Dendritic cell treated with granulocyte-macrophage colony-stimulating factor and Interleukin-4, amounts not matched to agents 40 ng/mL and 50 ng/mL, for 4 days (primary cell): ENCODE results near the gene MGP.

Experiments used
- H3K27ac Mint-ChIP-seq: one replicate; pipeline ENCODE4 v1.8.0; 2022; ENCODE audit warnings: mild to moderate bottlenecking, mixed read lengths
- H3K27me3 Mint-ChIP-seq: one replicate; pipeline ENCODE4 v1.8.0; 2022; ENCODE audit warnings: mild to moderate bottlenecking, mixed read lengths
- H3K36me3 Mint-ChIP-seq: one replicate; pipeline ENCODE4 v1.8.0; 2022; ENCODE audit warnings: low read depth, mixed read lengths
- H3K4me1 Mint-ChIP-seq: one replicate; pipeline ENCODE4 v1.8.0; 2022; ENCODE audit warnings: low read depth, mixed read lengths
- H3K4me3 Mint-ChIP-seq: one replicate; pipeline ENCODE4 v1.8.0; 2022; ENCODE audit warnings: mild to moderate bottlenecking, moderate library complexity, mixed read lengths
- H3K9me3 Mint-ChIP-seq: one replicate; pipeline ENCODE4 v1.8.0; 2022; ENCODE audit warnings: mixed read lengths
- intact Hi-C: fragments of 100-400 bp; cut with micrococcal nuclease; formaldehyde crosslinking; loops from one replicate; pipeline ENCODE4 v1.15.0; 2022

Gene MGP

GRCh38 chr12:14892726-14893505 is 7.3 kb upstream of the MGP start:
- Mint-ChIP-seq H3K27ac (no peak overlapping the region), H3K4me3 (no peak overlapping the region), H3K9me3 (no peaks in the 10 kb centered on the region), H3K36me3 (no peaks in the 10 kb centered on the region), H3K27me3 (peaks cover 9% of the 10 kb centered on the region), H3K4me1 (no peaks in the 10 kb centered on the region)
- intact Hi-C loops = no loop called here

GRCh38 chr12:14890701-14891100 is 5.0 kb upstream of the MGP start:
- Mint-ChIP-seq H3K36me3 (no peaks in the 10 kb centered on the region), H3K27me3 (peaks cover 31% of the 10 kb centered on the region), H3K9me3 (no peaks in the 10 kb centered on the region), H3K27ac (no peak overlapping the region), H3K4me3 (no peak overlapping the region), H3K4me1 (peaks cover 9% of the 10 kb centered on the region)
- intact Hi-C loops = no loop called here

GRCh38 chr12:14886271-14886670 is 617 bp upstream of the MGP start:
- H3K27me3 Mint-ChIP-seq = peaks cover 37% of the 10 kb centered on the region
- intact Hi-C loops = no loop called here
- H3K9me3 Mint-ChIP-seq = no peaks in the 10 kb centered on the region
- H3K36me3 Mint-ChIP-seq = no peaks in the 10 kb centered on the region
- no peak overlapping the region for H3K27ac Mint-ChIP-seq
- peaks cover 20% of the 10 kb centered on the region for H3K4me1 Mint-ChIP-seq
- no peak overlapping the region for H3K4me3 Mint-ChIP-seq

- intact Hi-C loops = no loop called here
- peak overlapping the region; percentile 50 for H3K27ac Mint-ChIP-seq
- peaks cover 26% of the 10 kb centered on the region for H3K4me1 Mint-ChIP-seq
- peaks cover 33% of the 10 kb centered on the region for H3K27me3 Mint-ChIP-seq
- no peak overlapping the region for H3K4me3 Mint-ChIP-seq
- H3K36me3 Mint-ChIP-seq = no peaks in the 10 kb centered on the region
- H3K9me3 Mint-ChIP-seq = no peaks in the 10 kb centered on the region
Measured at GRCh38 chr12:14884458-14884878, 1.2 kb downstream of the MGP start.

- Mint-ChIP-seq H3K4me1 (peaks cover 26% of the 10 kb centered on the region), H3K4me3 (no peak overlapping the region), H3K27ac (no peak overlapping the region)
Measured at GRCh38 chr12:14883686-14884085, 2.0 kb downstream of the MGP start.

GRCh38 chr12:14880890-14881453 is 4.7 kb downstream of the MGP start:
- H3K4me1 Mint-ChIP-seq = peaks cover 19% of the 10 kb centered on the region
- intact Hi-C loops = no loop called here
- H3K9me3 Mint-ChIP-seq = no peaks in the 10 kb centered on the region

More at GRCh38 chr12:14883686-14884085, 2.0 kb downstream of the MGP start:
- Mint-ChIP-seq H3K9me3 (no peaks in the 10 kb centered on the region), H3K36me3 (no peaks in the 10 kb centered on the region), H3K27me3 (peaks cover 33% of the 10 kb centered on the region)
- intact Hi-C loops = no loop called here

GRCh38 chr12:14879222-14879933 is 6.3 kb downstream of the MGP start:
- no peak overlapping the region for H3K27ac Mint-ChIP-seq

More at GRCh38 chr12:14880890-14881453, 4.7 kb downstream of the MGP start:
- Mint-ChIP-seq H3K27ac (no peak overlapping the region), H3K4me3 (no peak overlapping the region), H3K36me3 (no peaks in the 10 kb centered on the region), H3K27me3 (peaks cover 10% of the 10 kb centered on the region)

GRCh38 chr12:14878488-14878887 is 7.2 kb downstream of the MGP start:
- peaks cover 5% of the 10 kb centered on the region for H3K4me1 Mint-ChIP-seq
- intact Hi-C loops = no loop called here

More at GRCh38 chr12:14879222-14879933, 6.3 kb downstream of the MGP start:
- Mint-ChIP-seq H3K4me1 (peaks cover 8% of the 10 kb centered on the region), H3K36me3 (no peaks in the 10 kb centered on the region), H3K4me3 (no peak overlapping the region), H3K27me3 (peaks cover 1% of the 10 kb centered on the region), H3K9me3 (no peaks in the 10 kb centered on the region)
- intact Hi-C loops = no loop called here

GRCh38 chr12:14876833-14877232 is 8.8 kb downstream of the MGP start:
- no peaks in the 10 kb centered on the region for H3K9me3 Mint-ChIP-seq
- H3K27ac Mint-ChIP-seq = no peak overlapping the region
- no peaks in the 10 kb centered on the region for H3K36me3 Mint-ChIP-seq
- H3K4me3 Mint-ChIP-seq = no peak overlapping the region
- peaks cover 5% of the 10 kb centered on the region for H3K4me1 Mint-ChIP-seq
- intact Hi-C loops = no loop called here
- no peaks in the 10 kb centered on the region for H3K27me3 Mint-ChIP-seq

More at GRCh38 chr12:14878488-14878887, 7.2 kb downstream of the MGP start:
- Mint-ChIP-seq H3K27ac (no peak overlapping the region), H3K4me3 (no peak overlapping the region), H3K9me3 (no peaks in the 10 kb centered on the region), H3K27me3 (peaks cover under 1% of the 10 kb centered on the region), H3K36me3 (no peaks in the 10 kb centered on the region)

- no peak overlapping the region for H3K4me3 Mint-ChIP-seq
- no peaks in the 10 kb centered on the region for H3K9me3 Mint-ChIP-seq
- intact Hi-C loops = no loop called here
- H3K36me3 Mint-ChIP-seq = no peaks in the 10 kb centered on the region
- H3K4me1 Mint-ChIP-seq = no peaks in the 10 kb centered on the region
- no peak overlapping the region for H3K27ac Mint-ChIP-seq
- no peaks in the 10 kb centered on the region for H3K27me3 Mint-ChIP-seq
Measured at GRCh38 chr12:14874882-14875281, 10.8 kb downstream of the MGP start.

- Mint-ChIP-seq H3K36me3 (no peaks in the 10 kb centered on the region), H3K9me3 (no peaks in the 10 kb centered on the region), H3K27ac (no peak overlapping the region), H3K4me3 (no peak overlapping the region), H3K4me1 (no peaks in the 10 kb centered on the region), H3K27me3 (no peaks in the 10 kb centered on the region)
- intact Hi-C loops = no loop called here
Measured at GRCh38 chr12:14873440-14874185, 12.0 kb downstream of the MGP start.

GRCh38 chr12:14871886-14872285 is 13.8 kb downstream of the MGP start:
- H3K27ac Mint-ChIP-seq = no peak overlapping the region
- no peak overlapping the region for H3K4me3 Mint-ChIP-seq
- no peaks in the 10 kb centered on the region for H3K27me3 Mint-ChIP-seq
- intact Hi-C loops = no loop called here
- H3K4me1 Mint-ChIP-seq = no peaks in the 10 kb centered on the region
- no peaks in the 10 kb centered on the region for H3K36me3 Mint-ChIP-seq
- H3K9me3 Mint-ChIP-seq = peaks cover 14% of the 10 kb centered on the region

- no peak overlapping the region for H3K27ac Mint-ChIP-seq
- H3K36me3 Mint-ChIP-seq = no peaks in the 10 kb centered on the region
- H3K9me3 Mint-ChIP-seq = peaks cover 15% of the 10 kb centered on the region
- H3K4me3 Mint-ChIP-seq = no peak overlapping the region
- intact Hi-C loops = no loop called here
- H3K4me1 Mint-ChIP-seq = no peaks in the 10 kb centered on the region
- no peaks in the 10 kb centered on the region for H3K27me3 Mint-ChIP-seq
Measured at GRCh38 chr12:14871247-14871646, 14.4 kb downstream of the MGP start.
